GM18519 (cell line): ENCODE data around the gene FBLIM1.
"Not testable (repeated sequence)": the region's sequence is repeated elsewhere in the genome, so short reads cannot be mapped to it uniquely, and the experiment has no call there.

Source experiments
- ATAC-seq: cut with Tn5 transposase; IDR thresholded peaks from one replicate; pipeline ENCODE4 v1.9.1; 2021; ENCODE audit warnings: mild to moderate bottlenecking, moderate library complexity; ENCODE audit not compliant: unreplicated experiment, low FRiP score

Gene FBLIM1

GRCh38 chr1:15804060-15804459, 45.5 kb downstream of the FBLIM1 start:
- ATAC-seq, result no peak

- ATAC-seq, result no peak
Measured at GRCh38 chr1:15807121-15807520, 48.5 kb downstream of the FBLIM1 start.

- not testable (repeated sequence) for ATAC-seq
Measured at GRCh38 chr1:15807549-15807948, 49.0 kb downstream of the FBLIM1 start, which contains the start of gene UQCRHL. Gene UQCRHL, minus strand, starts transcription at chr1:15807649. Its CDS starts 0 bp downstream, at chr1:15807649.

- no peak for ATAC-seq
Measured at GRCh38 chr1:15808955-15809354, 50.4 kb downstream of the FBLIM1 start.

GRCh38 chr1:15810073-15810472, 51.5 kb downstream of the FBLIM1 start:
- no peak for ATAC-seq

GRCh38 chr1:15816674-15817073, 58.1 kb downstream of the FBLIM1 start:
- no peak for ATAC-seq

GRCh38 chr1:15820478-15820877, 61.9 kb downstream of the FBLIM1 start:
- no peak for ATAC-seq

GRCh38 chr1:15825800-15826199, 67.2 kb downstream of the FBLIM1 start:
- ATAC-seq, result no peak

GRCh38 chr1:15826810-15827507, 68.4 kb downstream of the FBLIM1 start:
- no peak for ATAC-seq

- ATAC-seq, result not testable (repeated sequence)
Measured at GRCh38 chr1:15827567-15827966, 69.0 kb downstream of the FBLIM1 start.

GRCh38 chr1:15828931-15829330, 70.3 kb downstream of the FBLIM1 start:
- not testable (repeated sequence) for ATAC-seq

GRCh38 chr1:15830258-15830657, 71.7 kb downstream of the FBLIM1 start:
- no peak for ATAC-seq

- no peak for ATAC-seq
Measured at GRCh38 chr1:15833069-15833679, 74.6 kb downstream of the FBLIM1 start.

- ATAC-seq, result no peak
Measured at GRCh38 chr1:15833842-15834405, 75.3 kb downstream of the FBLIM1 start.

- ATAC-seq, result no peak
Measured at GRCh38 chr1:15834406-15835204, 76.0 kb downstream of the FBLIM1 start.

- no peak for ATAC-seq
Measured at GRCh38 chr1:15835205-15835740, 76.7 kb downstream of the FBLIM1 start.

GRCh38 chr1:15835741-15836510, 77.3 kb downstream of the FBLIM1 start:
- ATAC-seq, result peak; percentile 47
